HEK293 (cell line): ENCODE data around the gene UTP4.

Experiments used
- CTCF ChIA-PET: fragments of 350-600 bp; formaldehyde crosslinking; extraction: SDS; loops from one replicate; lab custom pipeline; 2021; ENCODE audit warnings: antibody characterized with exemption; lab: Yijun Ruan, JAX
- POLR2A ChIA-PET: fragments of 300-600 bp; formaldehyde crosslinking; extraction: SDS; loops from one replicate; lab custom pipeline; 2020; ENCODE audit warnings: antibody characterized with exemption, inconsistent platforms; lab: Yijun Ruan, JAX
- H3K27ac ChIP-seq: fragments of 200-500 bp; sonication (Bioruptor generic); 2 replicates; pipeline ENCODE4 v1.5.1; 2014; ENCODE audit warnings: low read depth, low read length, control low read depth, inconsistent platforms; ENCODE audit errors: extremely low read depth
- H3K36me3 ChIP-seq, 2 experiments: fragments of 200-500 bp in 1 of 2; sonication (Bioruptor generic) in 1 of 2; 1 replicate in 1 of 2; 2 replicates in 1 of 2; pipeline ENCODE4 v1.5.1; 2014 to 2017; ENCODE audit warnings: inconsistent platforms in 2 of 2, low read length in 2 of 2; ENCODE audit not compliant: control insufficient read depth in 2 of 2, insufficient read depth in 1 of 2
- H3K4me1 ChIP-seq: fragments of 200-500 bp; sonication (Bioruptor generic); 2 replicates; pipeline ENCODE4 v1.5.1; 2014; ENCODE audit warnings: mild to moderate bottlenecking, low read length, inconsistent platforms; ENCODE audit not compliant: control insufficient read depth, insufficient read depth
- H3K4me3 ChIP-seq: 2 replicates; pipeline ENCODE4 v1.5.1; 2011; ENCODE audit warnings: low read depth, mild to moderate bottlenecking, control low read depth, low read length, moderate library complexity
- H3K9me3 ChIP-seq: fragments of 200-500 bp; sonication (Bioruptor generic); 2 replicates; pipeline ENCODE4 v1.5.1; 2014; ENCODE audit warnings: low read depth, low read length, inconsistent platforms; ENCODE audit not compliant: control insufficient read depth, insufficient read depth
- GFI1B ChIP-seq: fragments of 450-650 bp; formaldehyde crosslinking; IDR thresholded peaks from 2 replicates; pipeline ENCODE4 v1.5.1; 2016; ENCODE audit warnings: missing biosample characterization, missing genetic modification characterization
- KLF7 ChIP-seq: fragments of 450-650 bp; formaldehyde crosslinking; IDR thresholded peaks from 2 replicates; pipeline ENCODE4 v1.5.1; 2016; ENCODE audit warnings: missing biosample characterization, missing genetic modification characterization, borderline replicate concordance
- OVOL3 ChIP-seq: fragments of 450-650 bp; formaldehyde crosslinking; IDR thresholded peaks from 2 replicates; pipeline ENCODE4 v1.5.1; 2016; ENCODE audit warnings: missing biosample characterization, missing genetic modification characterization
- SP3 ChIP-seq: fragments of 450-650 bp; formaldehyde crosslinking; IDR thresholded peaks from 2 replicates; pipeline ENCODE4 v1.5.1; 2016; ENCODE audit warnings: missing biosample characterization, missing genetic modification characterization
- ZBTB1 ChIP-seq: fragments of 450-650 bp; formaldehyde crosslinking; IDR thresholded peaks from 2 replicates; pipeline ENCODE4 v1.5.1; 2016; ENCODE audit warnings: missing biosample characterization, missing genetic modification characterization
- ZNF121 ChIP-seq: fragments of 450-650 bp; formaldehyde crosslinking; IDR thresholded peaks from 2 replicates; pipeline ENCODE4 v1.5.1; 2016; ENCODE audit warnings: missing biosample characterization, missing genetic modification characterization
- ZNF391 ChIP-seq: fragments of 450-650 bp; formaldehyde crosslinking; IDR thresholded peaks from 2 replicates; pipeline ENCODE4 v1.5.1; 2016; ENCODE audit warnings: low read depth, missing biosample characterization, missing genetic modification characterization, borderline replicate concordance
- ZNF394 ChIP-seq: fragments of 450-650 bp; formaldehyde crosslinking; IDR thresholded peaks from 2 replicates; pipeline ENCODE4 v1.5.1; 2016; ENCODE audit warnings: missing biosample characterization, missing genetic modification characterization, mild to moderate bottlenecking, moderate library complexity, borderline replicate concordance
- ZNF433 ChIP-seq: fragments of 450-650 bp; formaldehyde crosslinking; IDR thresholded peaks from 2 replicates; pipeline ENCODE4 v1.5.1; 2016; ENCODE audit warnings: missing biosample characterization, missing genetic modification characterization, low read depth
- ZNF654 ChIP-seq: fragments of 450-650 bp; formaldehyde crosslinking; IDR thresholded peaks from 2 replicates; pipeline ENCODE4 v1.5.1; 2016; ENCODE audit warnings: low read depth, missing biosample characterization, missing genetic modification characterization
- ZXDB ChIP-seq: fragments of 450-650 bp; formaldehyde crosslinking; IDR thresholded peaks from 2 replicates; pipeline ENCODE4 v1.5.1; 2016; ENCODE audit warnings: missing biosample characterization, missing genetic modification characterization
- TF ChIP-seq, protein P1 (sequence below): fragments of 450-650 bp; formaldehyde crosslinking; conservative IDR thresholded peaks from 2 replicates; pipeline ENCODE4 v1.5.1; 2016; ENCODE audit warnings: low read depth, missing biosample characterization, missing genetic modification characterization
- TF ChIP-seq, protein P2 (sequence below): fragments of 450-650 bp; formaldehyde crosslinking; IDR thresholded peaks from 2 replicates; pipeline ENCODE4 v1.5.1; 2016; ENCODE audit warnings: missing biosample characterization, missing genetic modification characterization
- TF ChIP-seq, protein P3 (sequence below): fragments of 450-650 bp; formaldehyde crosslinking; IDR thresholded peaks from 2 replicates; pipeline ENCODE4 v1.5.1; 2016; ENCODE audit warnings: missing biosample characterization, missing genetic modification characterization
- TF ChIP-seq, protein P4 (sequence below): fragments of 450-650 bp; formaldehyde crosslinking; IDR thresholded peaks from 2 replicates; pipeline ENCODE4 v1.5.1; 2016; ENCODE audit warnings: missing biosample characterization, missing genetic modification characterization, borderline replicate concordance
- TF ChIP-seq, protein P5 (sequence below): fragments of 450-650 bp; formaldehyde crosslinking; IDR thresholded peaks from 2 replicates; pipeline ENCODE4 v1.5.1; 2017; ENCODE audit warnings: missing biosample characterization, missing genetic modification characterization
- TF ChIP-seq, protein P6 (sequence below): fragments of 450-650 bp; IDR thresholded peaks from 2 replicates; pipeline ENCODE4 v1.5.1; 2018; ENCODE audit warnings: missing biosample characterization, mild to moderate bottlenecking, missing genetic modification characterization
- TF ChIP-seq, protein P7 (sequence below): fragments of 450-650 bp; formaldehyde crosslinking; IDR thresholded peaks from 2 replicates; pipeline ENCODE4 v1.5.1; 2016; ENCODE audit warnings: missing biosample characterization, missing genetic modification characterization

Gene UTP4

DNA sequence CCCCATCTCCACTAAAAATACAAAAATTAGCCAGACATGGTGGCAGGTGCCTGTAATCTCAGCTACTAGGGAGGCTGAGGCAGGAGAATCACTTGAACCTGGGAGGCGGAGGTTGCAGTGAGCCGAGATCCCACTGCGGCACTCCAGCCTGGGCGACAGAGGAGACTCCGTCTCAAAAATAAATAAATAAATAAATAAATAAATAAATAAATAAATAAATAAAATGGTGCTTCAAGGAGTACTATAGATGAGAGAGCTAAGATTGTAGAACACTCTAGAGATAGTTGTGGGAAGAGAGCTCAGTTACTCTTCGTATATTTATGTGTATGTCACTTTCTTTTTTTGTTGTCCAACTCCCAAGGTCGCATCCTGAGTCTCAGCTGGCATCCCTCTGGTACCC is 7.0 kb downstream of the UTP4 start (continued):
- TF ChIP-seq ZNF433 (tag by site-specific recombination) (peak; percentile 36; the same call in 1 of the 2 replicates), SP3 (peak; percentile 21; the same call in 1 of the 2 replicates), ZXDB (tag by site-specific recombination) (peak; percentile 79), OVOL3 (0 out of 2 replicates have a peak, but pooled peaks have one; percentile 44), ZNF654 (peak; percentile 33; the same call in 1 of the 2 replicates), ZNF394 (tag by site-specific recombination) (peak; percentile 95)
- TF ChIP-seq, protein P1, sequence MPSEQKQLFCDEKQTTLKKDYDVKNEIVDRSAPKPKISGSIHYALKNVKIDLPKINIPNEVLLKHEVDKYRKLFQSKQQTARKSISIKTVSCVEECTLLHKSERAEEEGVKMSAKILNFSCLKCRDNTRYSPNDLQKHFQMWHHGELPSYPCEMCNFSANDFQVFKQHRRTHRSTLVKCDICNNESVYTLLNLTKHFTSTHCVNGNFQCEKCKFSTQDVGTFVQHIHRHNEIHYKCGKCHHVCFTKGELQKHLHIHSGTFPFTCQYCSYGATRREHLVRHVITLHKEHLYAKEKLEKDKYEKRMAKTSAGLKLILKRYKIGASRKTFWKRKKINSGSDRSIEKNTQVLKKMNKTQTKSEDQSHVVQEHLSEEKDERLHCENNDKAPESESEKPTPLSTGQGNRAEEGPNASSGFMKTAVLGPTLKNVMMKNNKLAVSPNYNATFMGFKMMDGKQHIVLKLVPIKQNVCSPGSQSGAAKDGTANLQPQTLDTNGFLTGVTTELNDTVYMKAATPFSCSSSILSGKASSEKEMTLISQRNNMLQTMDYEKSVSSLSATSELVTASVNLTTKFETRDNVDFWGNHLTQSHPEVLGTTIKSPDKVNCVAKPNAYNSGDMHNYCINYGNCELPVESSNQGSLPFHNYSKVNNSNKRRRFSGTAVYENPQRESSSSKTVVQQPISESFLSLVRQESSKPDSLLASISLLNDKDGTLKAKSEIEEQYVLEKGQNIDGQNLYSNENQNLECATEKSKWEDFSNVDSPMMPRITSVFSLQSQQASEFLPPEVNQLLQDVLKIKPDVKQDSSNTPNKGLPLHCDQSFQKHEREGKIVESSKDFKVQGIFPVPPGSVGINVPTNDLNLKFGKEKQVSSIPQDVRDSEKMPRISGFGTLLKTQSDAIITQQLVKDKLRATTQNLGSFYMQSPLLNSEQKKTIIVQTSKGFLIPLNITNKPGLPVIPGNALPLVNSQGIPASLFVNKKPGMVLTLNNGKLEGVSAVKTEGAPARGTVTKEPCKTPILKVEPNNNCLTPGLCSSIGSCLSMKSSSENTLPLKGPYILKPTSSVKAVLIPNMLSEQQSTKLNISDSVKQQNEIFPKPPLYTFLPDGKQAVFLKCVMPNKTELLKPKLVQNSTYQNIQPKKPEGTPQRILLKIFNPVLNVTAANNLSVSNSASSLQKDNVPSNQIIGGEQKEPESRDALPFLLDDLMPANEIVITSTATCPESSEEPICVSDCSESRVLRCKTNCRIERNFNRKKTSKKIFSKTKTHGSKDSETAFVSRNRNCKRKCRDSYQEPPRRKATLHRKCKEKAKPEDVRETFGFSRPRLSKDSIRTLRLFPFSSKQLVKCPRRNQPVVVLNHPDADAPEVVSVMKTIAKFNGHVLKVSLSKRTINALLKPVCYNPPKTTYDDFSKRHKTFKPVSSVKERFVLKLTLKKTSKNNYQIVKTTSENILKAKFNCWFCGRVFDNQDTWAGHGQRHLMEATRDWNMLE (tag by site-specific recombination) = peak; percentile 92
- TF ChIP-seq, protein P2, sequence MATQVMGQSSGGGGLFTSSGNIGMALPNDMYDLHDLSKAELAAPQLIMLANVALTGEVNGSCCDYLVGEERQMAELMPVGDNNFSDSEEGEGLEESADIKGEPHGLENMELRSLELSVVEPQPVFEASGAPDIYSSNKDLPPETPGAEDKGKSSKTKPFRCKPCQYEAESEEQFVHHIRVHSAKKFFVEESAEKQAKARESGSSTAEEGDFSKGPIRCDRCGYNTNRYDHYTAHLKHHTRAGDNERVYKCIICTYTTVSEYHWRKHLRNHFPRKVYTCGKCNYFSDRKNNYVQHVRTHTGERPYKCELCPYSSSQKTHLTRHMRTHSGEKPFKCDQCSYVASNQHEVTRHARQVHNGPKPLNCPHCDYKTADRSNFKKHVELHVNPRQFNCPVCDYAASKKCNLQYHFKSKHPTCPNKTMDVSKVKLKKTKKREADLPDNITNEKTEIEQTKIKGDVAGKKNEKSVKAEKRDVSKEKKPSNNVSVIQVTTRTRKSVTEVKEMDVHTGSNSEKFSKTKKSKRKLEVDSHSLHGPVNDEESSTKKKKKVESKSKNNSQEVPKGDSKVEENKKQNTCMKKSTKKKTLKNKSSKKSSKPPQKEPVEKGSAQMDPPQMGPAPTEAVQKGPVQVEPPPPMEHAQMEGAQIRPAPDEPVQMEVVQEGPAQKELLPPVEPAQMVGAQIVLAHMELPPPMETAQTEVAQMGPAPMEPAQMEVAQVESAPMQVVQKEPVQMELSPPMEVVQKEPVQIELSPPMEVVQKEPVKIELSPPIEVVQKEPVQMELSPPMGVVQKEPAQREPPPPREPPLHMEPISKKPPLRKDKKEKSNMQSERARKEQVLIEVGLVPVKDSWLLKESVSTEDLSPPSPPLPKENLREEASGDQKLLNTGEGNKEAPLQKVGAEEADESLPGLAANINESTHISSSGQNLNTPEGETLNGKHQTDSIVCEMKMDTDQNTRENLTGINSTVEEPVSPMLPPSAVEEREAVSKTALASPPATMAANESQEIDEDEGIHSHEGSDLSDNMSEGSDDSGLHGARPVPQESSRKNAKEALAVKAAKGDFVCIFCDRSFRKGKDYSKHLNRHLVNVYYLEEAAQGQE (tag by site-specific recombination) = peak; percentile 80
- TF ChIP-seq, all 188 proteins: peak for 35; not testable (repeated sequence) for 153

DNA sequence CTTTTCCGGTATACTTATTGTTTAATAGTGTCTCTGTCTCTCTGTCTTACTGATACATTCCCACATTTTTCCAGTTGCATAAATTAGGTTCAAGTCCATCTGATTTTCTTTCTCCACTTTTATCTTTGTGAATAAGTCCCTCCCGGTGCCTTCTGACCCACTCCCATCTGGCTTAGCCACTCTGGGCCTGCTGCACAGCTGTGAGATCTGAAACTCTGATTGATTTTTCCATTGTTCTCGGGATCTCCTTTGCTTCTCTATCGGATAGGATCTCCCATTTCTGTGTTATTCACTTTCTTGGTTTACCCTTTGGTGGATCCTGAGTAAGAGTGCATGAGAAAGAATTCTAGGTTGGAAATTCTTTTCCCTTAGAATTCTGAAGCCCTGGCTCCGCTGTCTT is 8.6 kb downstream of the UTP4 start:
- Histone ChIP-seq H3K36me3 (peaks cover 66 to 87% of the 10 kb centered on the region in 2 experiments), H3K27ac (no peak overlapping the region), H3K4me1 (no peaks in the 10 kb centered on the region)
- ChIA-PET POLR2A (interaction anchor here (0.5 to 1.7 kb wide), 2 partner anchors 8 to 12 kb away, joined by 6 to 7 read pairs; partner anchors contain the start of genes CHTF8 and UTP4), CTCF (interaction anchor here (0.6 to 2.0 kb wide), 3 partner anchors 10 to 291 kb away, joined by 3 to 12 read pairs (median 3); no protein-coding TSS in a partner anchor)
- TF ChIP-seq KLF7 (tag by site-specific recombination) = no peak
- TF ChIP-seq, protein P3, sequence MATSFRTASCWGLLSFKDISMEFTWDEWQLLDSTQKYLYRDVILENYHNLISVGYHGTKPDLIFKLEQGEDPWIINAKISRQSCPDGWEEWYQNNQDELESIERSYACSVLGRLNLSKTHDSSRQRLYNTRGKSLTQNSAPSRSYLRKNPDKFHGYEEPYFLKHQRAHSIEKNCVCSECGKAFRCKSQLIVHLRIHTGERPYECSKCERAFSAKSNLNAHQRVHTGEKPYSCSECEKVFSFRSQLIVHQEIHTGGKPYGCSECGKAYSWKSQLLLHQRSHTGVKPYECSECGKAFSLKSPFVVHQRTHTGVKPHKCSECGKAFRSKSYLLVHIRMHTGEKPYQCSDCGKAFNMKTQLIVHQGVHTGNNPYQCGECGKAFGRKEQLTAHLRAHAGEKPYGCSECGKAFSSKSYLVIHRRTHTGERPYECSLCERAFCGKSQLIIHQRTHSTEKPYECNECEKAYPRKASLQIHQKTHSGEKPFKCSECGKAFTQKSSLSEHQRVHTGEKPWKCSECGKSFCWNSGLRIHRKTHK (tag by site-specific recombination) = no peak
- no peak for TF ChIP-seq ZBTB1 (tag by site-specific recombination)
- no peak for TF ChIP-seq ZNF391 (tag by site-specific recombination)
- TF ChIP-seq OVOL3 = no peak
- TF ChIP-seq, protein P4, sequence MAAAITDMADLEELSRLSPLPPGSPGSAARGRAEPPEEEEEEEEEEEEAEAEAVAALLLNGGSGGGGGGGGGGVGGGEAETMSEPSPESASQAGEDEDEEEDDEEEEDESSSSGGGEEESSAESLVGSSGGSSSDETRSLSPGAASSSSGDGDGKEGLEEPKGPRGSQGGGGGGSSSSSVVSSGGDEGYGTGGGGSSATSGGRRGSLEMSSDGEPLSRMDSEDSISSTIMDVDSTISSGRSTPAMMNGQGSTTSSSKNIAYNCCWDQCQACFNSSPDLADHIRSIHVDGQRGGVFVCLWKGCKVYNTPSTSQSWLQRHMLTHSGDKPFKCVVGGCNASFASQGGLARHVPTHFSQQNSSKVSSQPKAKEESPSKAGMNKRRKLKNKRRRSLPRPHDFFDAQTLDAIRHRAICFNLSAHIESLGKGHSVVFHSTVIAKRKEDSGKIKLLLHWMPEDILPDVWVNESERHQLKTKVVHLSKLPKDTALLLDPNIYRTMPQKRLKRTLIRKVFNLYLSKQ = no peak
- TF ChIP-seq, protein P5, sequence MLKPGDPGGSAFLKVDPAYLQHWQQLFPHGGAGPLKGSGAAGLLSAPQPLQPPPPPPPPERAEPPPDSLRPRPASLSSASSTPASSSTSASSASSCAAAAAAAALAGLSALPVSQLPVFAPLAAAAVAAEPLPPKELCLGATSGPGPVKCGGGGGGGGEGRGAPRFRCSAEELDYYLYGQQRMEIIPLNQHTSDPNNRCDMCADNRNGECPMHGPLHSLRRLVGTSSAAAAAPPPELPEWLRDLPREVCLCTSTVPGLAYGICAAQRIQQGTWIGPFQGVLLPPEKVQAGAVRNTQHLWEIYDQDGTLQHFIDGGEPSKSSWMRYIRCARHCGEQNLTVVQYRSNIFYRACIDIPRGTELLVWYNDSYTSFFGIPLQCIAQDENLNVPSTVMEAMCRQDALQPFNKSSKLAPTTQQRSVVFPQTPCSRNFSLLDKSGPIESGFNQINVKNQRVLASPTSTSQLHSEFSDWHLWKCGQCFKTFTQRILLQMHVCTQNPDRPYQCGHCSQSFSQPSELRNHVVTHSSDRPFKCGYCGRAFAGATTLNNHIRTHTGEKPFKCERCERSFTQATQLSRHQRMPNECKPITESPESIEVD (tag by site-specific recombination) = no peak
- TF ChIP-seq ZNF121 (tag by site-specific recombination) = no peak
- TF ChIP-seq, protein P6, sequence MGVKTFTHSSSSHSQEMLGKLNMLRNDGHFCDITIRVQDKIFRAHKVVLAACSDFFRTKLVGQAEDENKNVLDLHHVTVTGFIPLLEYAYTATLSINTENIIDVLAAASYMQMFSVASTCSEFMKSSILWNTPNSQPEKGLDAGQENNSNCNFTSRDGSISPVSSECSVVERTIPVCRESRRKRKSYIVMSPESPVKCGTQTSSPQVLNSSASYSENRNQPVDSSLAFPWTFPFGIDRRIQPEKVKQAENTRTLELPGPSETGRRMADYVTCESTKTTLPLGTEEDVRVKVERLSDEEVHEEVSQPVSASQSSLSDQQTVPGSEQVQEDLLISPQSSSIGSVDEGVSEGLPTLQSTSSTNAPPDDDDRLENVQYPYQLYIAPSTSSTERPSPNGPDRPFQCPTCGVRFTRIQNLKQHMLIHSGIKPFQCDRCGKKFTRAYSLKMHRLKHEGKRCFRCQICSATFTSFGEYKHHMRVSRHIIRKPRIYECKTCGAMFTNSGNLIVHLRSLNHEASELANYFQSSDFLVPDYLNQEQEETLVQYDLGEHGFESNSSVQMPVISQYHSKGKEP (tag by site-specific recombination) = no peak
- TF ChIP-seq, protein P7, sequence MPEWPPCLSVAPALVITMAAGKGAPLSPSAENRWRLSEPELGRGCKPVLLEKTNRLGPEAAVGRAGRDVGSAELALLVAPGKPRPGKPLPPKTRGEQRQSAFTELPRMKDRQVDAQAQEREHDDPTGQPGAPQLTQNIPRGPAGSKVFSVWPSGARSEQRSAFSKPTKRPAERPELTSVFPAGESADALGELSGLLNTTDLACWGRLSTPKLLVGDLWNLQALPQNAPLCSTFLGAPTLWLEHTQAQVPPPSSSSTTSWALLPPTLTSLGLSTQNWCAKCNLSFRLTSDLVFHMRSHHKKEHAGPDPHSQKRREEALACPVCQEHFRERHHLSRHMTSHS = no peak
- no peak for TF ChIP-seq GFI1B
- TF ChIP-seq, all 188 proteins: peak for 0
- Histone ChIP-seq H3K4me3 (no peak overlapping the region), H3K9me3 (no peaks in the 10 kb centered on the region)
